GM12878 (cell line): Measurements from ENCODE around the gene ANKRD13B. TPM values are rescaled to one million over a fixed set of nuclear protein-coding genes. Genes with fewer than 3 reads are reported as not detected.

Experiments
- ATAC-seq: fragments of 200-7000 bp; cut with Tn5 transposase; 3 replicates; pipeline ENCODE4 v1.9.1; 2020; ENCODE audit warnings: mild to moderate bottlenecking, moderate library complexity
- BruUV-seq: library from RNA; stranded (reverse); fragments of 400-500 nt; replicated peaks from 2 replicates; lab custom pipeline; 2021; lab: Mats Ljungman, UMichigan
- CTCF ChIA-PET: fragments of 300-600 bp; sonication (Branson Sonifier 250); formaldehyde crosslinking; extraction: SDS; loops from one replicate; lab custom pipeline; 2021; ENCODE audit warnings: inconsistent platforms; lab: Yijun Ruan, JAX
- POLR2A ChIA-PET: fragments of 350-600 bp; formaldehyde crosslinking; extraction: SDS; loops from one replicate; lab custom pipeline; 2021; ENCODE audit warnings: inconsistent platforms; lab: Charles Lee
- RAD21 ChIA-PET: fragments of 300-600 bp; sonication (Branson Sonifier 250); formaldehyde crosslinking; loops from one replicate; lab custom pipeline; 2023; ENCODE audit warnings: antibody characterized with exemption; ENCODE audit not compliant: unreplicated experiment; lab: Charles Lee
- SMC1A ChIA-PET: fragments of 300-600 bp; sonication (Branson Sonifier 250); formaldehyde crosslinking; loops from one replicate; lab custom pipeline; 2023; ENCODE audit not compliant: unreplicated experiment, uncharacterized antibody; lab: Charles Lee
- DNase-seq: peaks from one replicate; pipeline ENCODE4 v3.0.0-alpha.2; 2011; ENCODE audit warnings: low read depth, low spot score
- FAIRE-seq: peaks from 3 replicates; lab custom pipeline; 2011; peaks lifted over from hg19 to GRCh38; lab: Jason Lieb, UNC
- H2AFZ ChIP-seq: 2 replicates; pipeline ENCODE4 v1.6.0; 2011; ENCODE audit warnings: low read depth, low read length, control low read depth; ENCODE audit not compliant: control insufficient read depth
- H3K27ac ChIP-seq: 2 replicates; pipeline ENCODE4 v1.5.1; 2011; ENCODE audit warnings: control low read depth; ENCODE audit not compliant: control insufficient read depth, insufficient read depth
- H3K27me3 ChIP-seq, 2 experiments: replicated peaks in 1 of 2; 2 replicates each; pipeline versions ENCODE4 v1.6.0 to v1.6.1; 2011; ENCODE audit warnings: low read length in 1 of 2; ENCODE audit not compliant: control insufficient read depth in 2 of 2, insufficient read depth in 2 of 2
- H3K36me3 ChIP-seq, 2 experiments: 2 replicates each; pipeline ENCODE4 v1.5.1; 2011; ENCODE audit warnings: low read length in 1 of 2; ENCODE audit not compliant: control insufficient read depth in 2 of 2, insufficient read depth in 2 of 2
- H3K4me1 ChIP-seq: 2 replicates; pipeline ENCODE4 v1.6.1; 2011; ENCODE audit warnings: mild to moderate bottlenecking, low read length, moderate library complexity, mixed read lengths; ENCODE audit not compliant: control insufficient read depth, insufficient read depth
- H3K4me2 ChIP-seq: 2 replicates; pipeline ENCODE4 v1.6.0; 2011; ENCODE audit warnings: control low read depth; ENCODE audit not compliant: control insufficient read depth, insufficient read depth
- H3K4me3 ChIP-seq: fragments of 200-600 bp; sonication (generic); 2 replicates; pipeline ENCODE4 v1.5.1; 2016
- H3K79me2 ChIP-seq: 2 replicates; pipeline ENCODE4 v1.6.0; 2011; ENCODE audit warnings: low read length; ENCODE audit not compliant: control insufficient read depth, insufficient read depth
- H3K9ac ChIP-seq: 2 replicates; pipeline ENCODE4 v1.8.0; 2011; ENCODE audit warnings: low read length, control low read depth, mixed read lengths; ENCODE audit not compliant: control insufficient read depth, insufficient read depth
- H3K9me3 ChIP-seq: replicated peaks from 3 replicates; pipeline ENCODE4 v1.5.1; 2011; ENCODE audit warnings: mild to moderate bottlenecking, low read length; ENCODE audit not compliant: control insufficient read depth, insufficient read depth
- H4K20me1 ChIP-seq: 2 replicates; pipeline ENCODE4 v1.6.0; 2011; ENCODE audit not compliant: control insufficient read depth, insufficient read depth
- ATF7 ChIP-seq: fragments of 450-650 bp; IDR thresholded peaks from 2 replicates; pipeline ENCODE4 v1.6.1; 2016; ENCODE audit warnings: low read depth, mild to moderate bottlenecking
- CBX5 ChIP-seq: sonication (generic); IDR thresholded peaks from 2 replicates; pipeline ENCODE4 v1.6.1; 2016; ENCODE audit warnings: low read depth, moderate library complexity, mild to moderate bottlenecking, inconsistent platforms
- E2F8 ChIP-seq: fragments of 450-650 bp; IDR thresholded peaks from 2 replicates; pipeline ENCODE4 v1.6.1; 2018; ENCODE audit warnings: mild to moderate bottlenecking, low read depth, moderate library complexity; ENCODE audit not compliant: partially characterized antibody
- EZH2 ChIP-seq: IDR thresholded peaks from 2 replicates; pipeline ENCODE4 v1.6.1; 2012; ENCODE audit warnings: low read depth, mild to moderate bottlenecking, control low read depth, inconsistent platforms, low read length, borderline replicate concordance; ENCODE audit not compliant: control insufficient read depth
- MEF2A ChIP-seq: IDR thresholded peaks from 2 replicates; pipeline ENCODE4 v1.6.1; 2011; ENCODE audit warnings: low read depth, mild to moderate bottlenecking, low read length, moderate library complexity; ENCODE audit not compliant: insufficient read depth
- NFIC ChIP-seq: IDR thresholded peaks from 2 replicates; pipeline ENCODE4 v1.6.1; 2012; ENCODE audit warnings: low read depth, mild to moderate bottlenecking, inconsistent platforms, low read length, moderate library complexity
- NFYB ChIP-seq: IDR thresholded peaks from 2 replicates; pipeline ENCODE4 v1.6.1; 2011; ENCODE audit warnings: low read depth, mild to moderate bottlenecking, low read length, improper control_type of control experiment, moderate library complexity; ENCODE audit not compliant: insufficient read depth
- PAX5 ChIP-seq: IDR thresholded peaks from 2 replicates; pipeline ENCODE4 v1.6.1; 2011; ENCODE audit warnings: low read depth, low read length, borderline replicate concordance
- PKNOX1 ChIP-seq: fragments of 450-650 bp; IDR thresholded peaks from 2 replicates; pipeline ENCODE4 v1.6.1; 2016; ENCODE audit warnings: mild to moderate bottlenecking
- RAD51 ChIP-seq: fragments of 450-650 bp; IDR thresholded peaks from 2 replicates; pipeline ENCODE4 v1.6.1; 2016; ENCODE audit warnings: moderate library complexity, mild to moderate bottlenecking, inconsistent platforms
- RFX5 ChIP-seq: IDR thresholded peaks from 2 replicates; pipeline ENCODE4 v1.6.1; 2011; ENCODE audit warnings: low read depth, low read length, improper control_type of control experiment
- SIN3A ChIP-seq: IDR thresholded peaks from 2 replicates; pipeline ENCODE4 v1.6.1; 2012; ENCODE audit warnings: low read depth, low read length, improper control_type of control experiment
- YBX1 ChIP-seq: fragments of 450-650 bp; IDR thresholded peaks from 2 replicates; pipeline ENCODE4 v1.6.1; 2016; ENCODE audit warnings: antibody characterized with exemption
- ZNF384 ChIP-seq: IDR thresholded peaks from 2 replicates; pipeline ENCODE4 v1.6.1; 2012; ENCODE audit warnings: low read depth, mild to moderate bottlenecking, low read length, improper control_type of control experiment, borderline replicate concordance
- WGBS: methylation state at CpG from one replicate; pipeline ENCODE4 v1.1.6; 2016; ENCODE audit warnings: low lambda C conversion rate; ENCODE audit not compliant: insufficient replicate concordance, insufficient coverage; ENCODE audit errors: missing lambda C conversion rate; 5-methylcytosine and 5-hydroxymethylcytosine counted together
- in situ Hi-C: fragments of 300-500 bp; cut with MboI; formaldehyde crosslinking; loops from 9 replicates; pipeline ENCODE4 v1.14.3; 2018; ENCODE audit warnings: mixed read lengths
- intact Hi-C: fragments of 100-400 bp; cut with micrococcal nuclease; formaldehyde crosslinking; loops from one replicate; pipeline ENCODE4 v1.14.2; 2022; ENCODE audit not compliant: unreplicated experiment
- polyA plus RNA-seq, 11 experiments: library from polyadenylated mRNA; depleted of rRNA in 4 of 11; unstranded in 6 of 11; stranded (reverse) in 5 of 11; fragments of >200 nt; fragmentation: Nextera tagmentation in 4 of 11; fragmentation: Illumina TruSeq in 1 of 11; extraction: Ambion mirVana in 4 of 11; extraction: Trizol in 1 of 11; gene quantifications; 1 replicate in 1 of 11; 2 replicates in 10 of 11; pipeline versions ENCODE4 v1.2.1 to v1.2.3, GENCODE V29; 2011 to 2016; ENCODE audit warnings: inconsistent platforms in 2 of 11, missing spikeins in 2 of 11, low read depth in 1 of 11
- total RNA-seq, 4 experiments: library from RNA; depleted of rRNA in 3 of 4; stranded (reverse); fragments of >200 nt in 3 of 4; fragmentation: Illumina TruSeq in 1 of 4; extraction: Trizol in 1 of 4; gene quantifications; 2 replicates each; pipeline versions ENCODE4 v1.2.1 to v1.2.3, GENCODE V29; 2013 to 2021
- TF ChIP-seq, protein P1 (sequence below): fragments of 450-650 bp; IDR thresholded peaks from 2 replicates; pipeline ENCODE4 v1.6.1; 2017; ENCODE audit warnings: mild to moderate bottlenecking

ANKRD13B gene
- total and polyA plus RNA-seq, 10 of the 15 experiments (the other 5 are each of a cell fraction or from before 2014, with no cell fraction given) = 0.18 to 15.0 (median 2.8) TPM

DNA sequence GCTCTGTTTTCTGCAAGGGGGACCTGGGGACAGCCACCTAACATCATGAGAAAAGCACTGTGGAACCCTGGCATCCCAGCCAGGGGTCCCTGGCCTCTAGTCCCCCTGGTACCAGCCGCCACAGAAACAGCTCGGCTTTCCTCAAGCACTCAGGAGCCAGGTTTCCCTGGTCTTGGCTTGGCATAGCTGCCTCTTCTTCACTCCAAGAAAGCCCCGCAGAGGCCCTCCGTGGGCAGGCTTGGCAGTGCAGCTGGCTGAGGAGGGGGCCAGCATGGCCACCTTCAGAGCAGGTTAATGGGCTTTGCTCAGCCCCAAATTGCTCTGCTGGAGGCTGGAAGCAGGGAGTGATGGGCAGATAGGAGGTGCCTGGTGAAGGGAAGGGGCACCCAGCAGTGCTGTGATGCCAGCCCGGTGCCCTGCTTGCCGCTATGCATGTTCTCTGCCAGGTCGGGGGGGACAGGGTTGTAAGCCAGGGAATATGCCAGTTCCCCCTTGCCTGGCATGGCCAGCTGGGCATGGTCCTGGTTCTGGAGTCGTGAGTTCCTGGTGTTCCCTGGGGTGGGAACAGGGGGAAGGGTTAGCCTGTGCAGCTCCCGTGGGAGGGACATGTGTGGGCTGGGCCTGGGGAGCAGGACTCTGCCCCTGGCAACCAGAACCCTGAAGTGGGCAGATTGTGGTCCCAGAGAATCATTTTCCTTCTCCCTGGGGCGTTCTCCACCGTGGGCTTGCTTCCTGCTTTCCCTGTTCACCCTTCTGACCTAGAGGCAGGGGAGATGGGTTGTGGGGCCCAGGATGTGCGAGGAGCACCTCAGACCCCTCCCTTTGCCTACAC is 3.2 kb downstream of the ANKRD13B start:
- H3K36me3 ChIP-seq = no peaks in the 10 kb centered on the region
- no peaks in the 10 kb centered on the region; a peak in 1 of 4 replicates for H3K27me3 ChIP-seq
- no peak overlapping the region for H3K4me2 ChIP-seq
- H3K79me2 ChIP-seq = no peaks in the 10 kb centered on the region
- H3K9me3 ChIP-seq = no peaks in the 10 kb centered on the region
- H3K9ac ChIP-seq = no peak overlapping the region
- intact Hi-C loops = loop anchor here (10.0 kb wide), 1 partner anchor 231 kb away; no protein-coding TSS in a partner anchor
- ChIA-PET SMC1A (no interaction called here), RAD21 (no interaction called here), POLR2A (no interaction called here), CTCF (interaction anchor here (0.8 to 1.8 kb wide), 2 partner anchors 16 to 17 kb away, joined by 3 to 7 read pairs; no protein-coding TSS in a partner anchor)
- BruUV-seq = no TSS peak
- H3K4me1 ChIP-seq = peaks cover 32% of the 10 kb centered on the region
- no peak for ATAC-seq
- no peak for DNase-seq
- H3K4me3 ChIP-seq = no peak overlapping the region
- no peaks in the 10 kb centered on the region for H4K20me1 ChIP-seq
- in situ Hi-C loops = no loop called here
- no peak overlapping the region for H3K27ac ChIP-seq
- TF ChIP-seq ATF7 = no peak
- TF ChIP-seq NFIC = no peak
- no peak for TF ChIP-seq PKNOX1
- no peak for TF ChIP-seq E2F8
- no peak for TF ChIP-seq ZNF384
- no peak for TF ChIP-seq YBX1
- TF ChIP-seq RFX5 = no peak
- TF ChIP-seq EZH2 = no peak
- TF ChIP-seq, protein P1, sequence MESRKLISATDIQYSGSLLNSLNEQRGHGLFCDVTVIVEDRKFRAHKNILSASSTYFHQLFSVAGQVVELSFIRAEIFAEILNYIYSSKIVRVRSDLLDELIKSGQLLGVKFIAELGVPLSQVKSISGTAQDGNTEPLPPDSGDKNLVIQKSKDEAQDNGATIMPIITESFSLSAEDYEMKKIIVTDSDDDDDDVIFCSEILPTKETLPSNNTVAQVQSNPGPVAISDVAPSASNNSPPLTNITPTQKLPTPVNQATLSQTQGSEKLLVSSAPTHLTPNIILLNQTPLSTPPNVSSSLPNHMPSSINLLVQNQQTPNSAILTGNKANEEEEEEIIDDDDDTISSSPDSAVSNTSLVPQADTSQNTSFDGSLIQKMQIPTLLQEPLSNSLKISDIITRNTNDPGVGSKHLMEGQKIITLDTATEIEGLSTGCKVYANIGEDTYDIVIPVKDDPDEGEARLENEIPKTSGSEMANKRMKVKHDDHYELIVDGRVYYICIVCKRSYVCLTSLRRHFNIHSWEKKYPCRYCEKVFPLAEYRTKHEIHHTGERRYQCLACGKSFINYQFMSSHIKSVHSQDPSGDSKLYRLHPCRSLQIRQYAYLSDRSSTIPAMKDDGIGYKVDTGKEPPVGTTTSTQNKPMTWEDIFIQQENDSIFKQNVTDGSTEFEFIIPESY = no peak
- no peak for TF ChIP-seq NFYB
- no peak for TF ChIP-seq PAX5
- no peak for TF ChIP-seq CBX5
- no peak for TF ChIP-seq MEF2A
- TF ChIP-seq SIN3A = no peak
- TF ChIP-seq RAD51 = no peak
- WGBS = 62% methylated on average over 12 of the region's 12 CpGs
- no peak for FAIRE-seq
- H2AFZ ChIP-seq = no peak overlapping the region
